Stimulated activated CD4-positive, alpha-beta T cell treated with anti-CD3 and anti-CD28 coated beads, Interleukin-4, amount 100 ng/mL, for 1 hour (primary cell): ENCODE results near the gene EML4.
"Not testable (repeated sequence)": the region's sequence is repeated elsewhere in the genome, so short reads cannot be mapped to it uniquely, and the experiment has no call there.

ENCODE experiments used
- DNase-seq: peaks from one replicate; pipeline ENCODE4 v3.0.0-alpha.2; 2020

The EML4 gene

GRCh38 chr2:42337846-42338566 lies 168.9 kb downstream of the EML4 start:
- DNase-seq = no peak

GRCh38 chr2:42338567-42339190 lies 169.5 kb downstream of the EML4 start:
- DNase-seq = no peak

- DNase-seq = no peak
Measured at GRCh38 chr2:42339191-42339912, 170.2 kb downstream of the EML4 start.

GRCh38 chr2:42340045-42340937 lies 171.1 kb downstream of the EML4 start:
- no peak for DNase-seq

GRCh38 chr2:42340938-42341636 lies 171.9 kb downstream of the EML4 start:
- no peak for DNase-seq

GRCh38 chr2:42342061-42342794 lies 173.1 kb downstream of the EML4 start:
- DNase-seq = no peak

GRCh38 chr2:42342795-42343241 lies 173.7 kb downstream of the EML4 start:
- no peak for DNase-seq

- no peak for DNase-seq
Measured at GRCh38 chr2:42345986-42346385, 176.8 kb downstream of the EML4 start.

- DNase-seq = not testable (repeated sequence)
Measured at GRCh38 chr2:42346856-42347255, 177.7 kb downstream of the EML4 start.

- DNase-seq = not testable (repeated sequence)
Measured at GRCh38 chr2:42347518-42347917, 178.4 kb downstream of the EML4 start.

GRCh38 chr2:42348113-42348805 lies 179.1 kb downstream of the EML4 start:
- no peak for DNase-seq

GRCh38 chr2:42350434-42351063 lies 181.4 kb downstream of the EML4 start:
- DNase-seq = no peak

GRCh38 chr2:42351864-42352263 lies 182.7 kb downstream of the EML4 start:
- no peak for DNase-seq

GRCh38 chr2:42353792-42354429 lies 184.8 kb downstream of the EML4 start:
- DNase-seq = no peak

- no peak for DNase-seq
Measured at GRCh38 chr2:42359304-42359964, 190.3 kb downstream of the EML4 start.

GRCh38 chr2:42359965-42360483 lies 190.9 kb downstream of the EML4 start:
- DNase-seq = no peak

GRCh38 chr2:42360493-42360889 lies 191.3 kb downstream of the EML4 start:
- no peak for DNase-seq

- peak; percentile 95 for DNase-seq
Measured at GRCh38 chr2:42360890-42361727, 192.0 kb downstream of the EML4 start, which contains the start of gene COX7A2L. Gene COX7A2L (minus strand): TSS chr2:42361217. CDS start chr2:42361161, 56 bp downstream.
